ENCODE data around the gene ARID4B. TPM values are rescaled to one million over a fixed set of nuclear protein-coding genes. Genes with fewer than 3 reads are reported as not detected.

The ARID4B gene
- polyA plus RNA-seq, 2 of the 4 experiments (the other 2 are of a cell fraction): 14.9 to 16.0 TPM

DNA sequence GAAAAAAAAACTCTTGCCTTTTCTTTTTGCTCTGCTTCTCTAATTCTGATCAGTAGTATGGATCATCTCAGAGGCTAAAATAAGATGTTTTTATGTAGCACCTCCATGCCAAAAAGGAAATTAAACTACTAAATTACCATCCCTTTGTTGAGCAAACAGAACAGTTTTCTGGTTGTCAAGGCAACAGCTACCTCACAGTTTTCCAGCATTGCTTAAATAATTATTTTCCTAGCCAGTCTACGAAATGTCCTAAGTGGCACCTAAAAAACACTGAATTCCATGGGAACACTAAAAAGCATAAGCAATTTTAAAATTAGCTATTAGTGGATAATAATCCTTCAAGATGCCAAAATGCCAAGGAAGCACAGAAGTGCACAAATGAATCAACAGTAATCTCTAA, 61.7 kb downstream of the ARID4B start:
- POLR2A ChIA-PET: no interaction called here
- Histone ChIP-seq H3K27ac (no peak overlapping the region), H3K4me3 (no peak overlapping the region), H3K4me2 (no peak overlapping the region), H3K4me1 (peaks cover 16% of the 10 kb centered on the region; the same call in 2 of the 3 replicates), H3K9me3 (no peaks in the 10 kb centered on the region)
- FAIRE-seq: no peak
- no peak for DNase-seq (ENCODE audit: low read depth in 1 of 2, low spot score in 1 of 2)
- TF ChIP-seq MAFK (IDR thresholded peaks at IDR 0.05; ENCODE audit: partially characterized antibody): no peak
- no peak for TF ChIP-seq CEBPB (IDR thresholded peaks at IDR 0.05)
- TF ChIP-seq, protein P1, sequence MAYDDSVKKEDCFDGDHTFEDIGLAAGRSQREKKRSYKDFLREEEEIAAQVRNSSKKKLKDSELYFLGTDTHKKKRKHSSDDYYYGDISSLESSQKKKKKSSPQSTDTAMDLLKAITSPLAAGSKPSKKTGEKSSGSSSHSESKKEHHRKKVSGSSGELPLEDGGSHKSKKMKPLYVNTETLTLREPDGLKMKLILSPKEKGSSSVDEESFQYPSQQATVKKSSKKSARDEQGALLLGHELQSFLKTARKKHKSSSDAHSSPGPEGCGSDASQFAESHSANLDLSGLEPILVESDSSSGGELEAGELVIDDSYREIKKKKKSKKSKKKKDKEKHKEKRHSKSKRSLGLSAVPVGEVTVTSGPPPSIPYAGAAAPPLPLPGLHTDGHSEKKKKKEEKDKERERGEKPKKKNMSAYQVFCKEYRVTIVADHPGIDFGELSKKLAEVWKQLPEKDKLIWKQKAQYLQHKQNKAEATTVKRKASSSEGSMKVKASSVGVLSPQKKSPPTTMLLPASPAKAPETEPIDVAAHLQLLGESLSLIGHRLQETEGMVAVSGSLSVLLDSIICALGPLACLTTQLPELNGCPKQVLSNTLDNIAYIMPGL (CRISPR knock-in tag; IDR thresholded peaks at IDR 0.05; ENCODE audit: borderline replicate concordance): no peak
- no peak for TF ChIP-seq EHF (CRISPR knock-in tag; IDR thresholded peaks at IDR 0.05)
- TF ChIP-seq KDM5A (IDR thresholded peaks at IDR 0.05): no peak
- TF ChIP-seq, protein P2, sequence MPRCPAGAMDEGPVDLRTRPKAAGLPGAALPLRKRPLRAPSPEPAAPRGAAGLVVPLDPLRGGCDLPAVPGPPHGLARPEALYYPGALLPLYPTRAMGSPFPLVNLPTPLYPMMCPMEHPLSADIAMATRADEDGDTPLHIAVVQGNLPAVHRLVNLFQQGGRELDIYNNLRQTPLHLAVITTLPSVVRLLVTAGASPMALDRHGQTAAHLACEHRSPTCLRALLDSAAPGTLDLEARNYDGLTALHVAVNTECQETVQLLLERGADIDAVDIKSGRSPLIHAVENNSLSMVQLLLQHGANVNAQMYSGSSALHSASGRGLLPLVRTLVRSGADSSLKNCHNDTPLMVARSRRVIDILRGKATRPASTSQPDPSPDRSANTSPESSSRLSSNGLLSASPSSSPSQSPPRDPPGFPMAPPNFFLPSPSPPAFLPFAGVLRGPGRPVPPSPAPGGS (IDR thresholded peaks at IDR 0.05): no peak
- no peak for TF ChIP-seq EP300 (IDR thresholded peaks at IDR 0.05)
- no peak for TF ChIP-seq RCOR1 (IDR thresholded peaks at IDR 0.05; ENCODE audit: low read depth, low read length)
- no peak for TF ChIP-seq KDM1A (IDR thresholded peaks at IDR 0.05; ENCODE audit: low read depth)
- TF ChIP-seq CBX2 (IDR thresholded peaks at IDR 0.05; ENCODE audit: borderline replicate concordance, low read depth): no peak
- TF ChIP-seq, protein P3, sequence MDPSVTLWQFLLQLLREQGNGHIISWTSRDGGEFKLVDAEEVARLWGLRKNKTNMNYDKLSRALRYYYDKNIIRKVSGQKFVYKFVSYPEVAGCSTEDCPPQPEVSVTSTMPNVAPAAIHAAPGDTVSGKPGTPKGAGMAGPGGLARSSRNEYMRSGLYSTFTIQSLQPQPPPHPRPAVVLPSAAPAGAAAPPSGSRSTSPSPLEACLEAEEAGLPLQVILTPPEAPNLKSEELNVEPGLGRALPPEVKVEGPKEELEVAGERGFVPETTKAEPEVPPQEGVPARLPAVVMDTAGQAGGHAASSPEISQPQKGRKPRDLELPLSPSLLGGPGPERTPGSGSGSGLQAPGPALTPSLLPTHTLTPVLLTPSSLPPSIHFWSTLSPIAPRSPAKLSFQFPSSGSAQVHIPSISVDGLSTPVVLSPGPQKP (IDR thresholded peaks at IDR 0.05; ENCODE audit: low read depth, low read length): no peak
- TF ChIP-seq CHD2 (IDR thresholded peaks at IDR 0.05; ENCODE audit: low read length, partially characterized antibody): no peak
- WGBS (ENCODE audit: missing lambda C conversion rate): 78% methylated on average over 1 of the region's 1 CpG
- ATAC-seq: no peak
- CTCF ChIA-PET: interaction anchor here (1.4 kb wide), 1 partner anchor 238 kb away, joined by 5 read pairs; the partner anchor contains the start of gene B3GALNT2

DNA sequence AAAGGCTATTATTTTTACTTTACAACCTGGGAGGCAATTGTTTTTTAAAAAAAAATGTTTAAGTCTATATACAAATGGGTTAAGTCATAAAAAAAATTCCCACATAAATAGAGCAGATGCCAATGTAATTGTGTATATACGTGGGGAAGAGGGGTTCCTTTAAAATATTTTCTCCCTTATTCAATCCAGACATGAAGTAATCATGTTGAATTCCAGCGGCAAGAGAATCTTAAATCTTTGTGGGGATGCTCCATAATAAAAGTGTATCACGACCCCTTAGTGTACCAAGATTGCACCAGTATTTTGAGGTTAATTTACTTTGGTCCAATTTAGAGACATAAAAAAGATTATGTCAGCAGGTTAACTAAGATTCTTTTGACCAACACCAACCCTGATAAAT, 62.1 kb downstream of the ARID4B start:
- H3K4me1 ChIP-seq: peaks cover 15% of the 10 kb centered on the region; the same call in 2 of the 3 replicates
- WGBS (ENCODE audit: missing lambda C conversion rate): 63% methylated on average over 3 of the region's 3 CpGs
- H3K4me2 ChIP-seq: no peak overlapping the region
- no peak for FAIRE-seq
- no peaks in the 10 kb centered on the region for H3K9me3 ChIP-seq
- H3K27ac ChIP-seq: no peak overlapping the region
- POLR2A ChIA-PET: no interaction called here
- CTCF ChIA-PET: interaction anchor here (0.6 kb wide), 1 partner anchor 8 kb away, joined by 3 read pairs; no protein-coding TSS in a partner anchor
- no peak overlapping the region for H3K4me3 ChIP-seq
- no peak for ATAC-seq
- DNase-seq (ENCODE audit: low read depth in 1 of 2, low spot score in 1 of 2): no peak
- no peak for TF ChIP-seq JUN (IDR thresholded peaks at IDR 0.05)
- TF ChIP-seq, protein P4, sequence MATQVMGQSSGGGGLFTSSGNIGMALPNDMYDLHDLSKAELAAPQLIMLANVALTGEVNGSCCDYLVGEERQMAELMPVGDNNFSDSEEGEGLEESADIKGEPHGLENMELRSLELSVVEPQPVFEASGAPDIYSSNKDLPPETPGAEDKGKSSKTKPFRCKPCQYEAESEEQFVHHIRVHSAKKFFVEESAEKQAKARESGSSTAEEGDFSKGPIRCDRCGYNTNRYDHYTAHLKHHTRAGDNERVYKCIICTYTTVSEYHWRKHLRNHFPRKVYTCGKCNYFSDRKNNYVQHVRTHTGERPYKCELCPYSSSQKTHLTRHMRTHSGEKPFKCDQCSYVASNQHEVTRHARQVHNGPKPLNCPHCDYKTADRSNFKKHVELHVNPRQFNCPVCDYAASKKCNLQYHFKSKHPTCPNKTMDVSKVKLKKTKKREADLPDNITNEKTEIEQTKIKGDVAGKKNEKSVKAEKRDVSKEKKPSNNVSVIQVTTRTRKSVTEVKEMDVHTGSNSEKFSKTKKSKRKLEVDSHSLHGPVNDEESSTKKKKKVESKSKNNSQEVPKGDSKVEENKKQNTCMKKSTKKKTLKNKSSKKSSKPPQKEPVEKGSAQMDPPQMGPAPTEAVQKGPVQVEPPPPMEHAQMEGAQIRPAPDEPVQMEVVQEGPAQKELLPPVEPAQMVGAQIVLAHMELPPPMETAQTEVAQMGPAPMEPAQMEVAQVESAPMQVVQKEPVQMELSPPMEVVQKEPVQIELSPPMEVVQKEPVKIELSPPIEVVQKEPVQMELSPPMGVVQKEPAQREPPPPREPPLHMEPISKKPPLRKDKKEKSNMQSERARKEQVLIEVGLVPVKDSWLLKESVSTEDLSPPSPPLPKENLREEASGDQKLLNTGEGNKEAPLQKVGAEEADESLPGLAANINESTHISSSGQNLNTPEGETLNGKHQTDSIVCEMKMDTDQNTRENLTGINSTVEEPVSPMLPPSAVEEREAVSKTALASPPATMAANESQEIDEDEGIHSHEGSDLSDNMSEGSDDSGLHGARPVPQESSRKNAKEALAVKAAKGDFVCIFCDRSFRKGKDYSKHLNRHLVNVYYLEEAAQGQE (IDR thresholded peaks at IDR 0.05): no peak
- TF ChIP-seq CBX8 (IDR thresholded peaks at IDR 0.05): no peak
- TF ChIP-seq, protein P2 (IDR thresholded peaks at IDR 0.05): no peak
- TF ChIP-seq FOXS1 (CRISPR knock-in tag; IDR thresholded peaks at IDR 0.05): no peak
- TF ChIP-seq KDM1A (IDR thresholded peaks at IDR 0.05; ENCODE audit: low read depth): no peak
- TF ChIP-seq, protein P5, sequence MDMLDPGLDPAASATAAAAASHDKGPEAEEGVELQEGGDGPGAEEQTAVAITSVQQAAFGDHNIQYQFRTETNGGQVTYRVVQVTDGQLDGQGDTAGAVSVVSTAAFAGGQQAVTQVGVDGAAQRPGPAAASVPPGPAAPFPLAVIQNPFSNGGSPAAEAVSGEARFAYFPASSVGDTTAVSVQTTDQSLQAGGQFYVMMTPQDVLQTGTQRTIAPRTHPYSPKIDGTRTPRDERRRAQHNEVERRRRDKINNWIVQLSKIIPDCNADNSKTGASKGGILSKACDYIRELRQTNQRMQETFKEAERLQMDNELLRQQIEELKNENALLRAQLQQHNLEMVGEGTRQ (IDR thresholded peaks at IDR 0.05): no peak
- no peak for TF ChIP-seq EHMT2 (IDR thresholded peaks at IDR 0.05; ENCODE audit: low read depth)
- TF ChIP-seq NR3C1 (IDR thresholded peaks at IDR 0.05): no peak
- no peak for TF ChIP-seq ZFP36 (IDR thresholded peaks at IDR 0.05; ENCODE audit: borderline replicate concordance, partially characterized antibody)
- TF ChIP-seq, protein P1 (CRISPR knock-in tag; IDR thresholded peaks at IDR 0.05; ENCODE audit: borderline replicate concordance): no peak
- no peak for TF ChIP-seq ESRRA (IDR thresholded peaks at IDR 0.05; ENCODE audit: borderline replicate concordance, low read length)
- TF ChIP-seq, protein P6, sequence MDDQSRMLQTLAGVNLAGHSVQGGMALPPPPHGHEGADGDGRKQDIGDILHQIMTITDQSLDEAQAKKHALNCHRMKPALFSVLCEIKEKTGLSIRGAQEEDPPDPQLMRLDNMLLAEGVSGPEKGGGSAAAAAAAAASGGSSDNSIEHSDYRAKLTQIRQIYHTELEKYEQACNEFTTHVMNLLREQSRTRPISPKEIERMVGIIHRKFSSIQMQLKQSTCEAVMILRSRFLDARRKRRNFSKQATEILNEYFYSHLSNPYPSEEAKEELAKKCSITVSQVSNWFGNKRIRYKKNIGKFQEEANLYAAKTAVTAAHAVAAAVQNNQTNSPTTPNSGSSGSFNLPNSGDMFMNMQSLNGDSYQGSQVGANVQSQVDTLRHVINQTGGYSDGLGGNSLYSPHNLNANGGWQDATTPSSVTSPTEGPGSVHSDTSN (IDR thresholded peaks at IDR 0.05): no peak
- no peak for TF ChIP-seq ZC3H11A (IDR thresholded peaks at IDR 0.05)
- no peak for TF ChIP-seq SREBF2 (IDR thresholded peaks at IDR 0.05)
- no peak for TF ChIP-seq CHD2 (IDR thresholded peaks at IDR 0.05; ENCODE audit: low read length, partially characterized antibody)
